WTC11 (cell line): ENCODE measurements around the gene PLEKHO2.

Experiments
- ESRRA ChIP-seq: sonication (generic); formaldehyde crosslinking; IDR thresholded peaks from 2 replicates; pipeline ENCODE4 v1.8.1; 2022; ENCODE audit warnings: mild to moderate bottlenecking, missing genetic modification reagents, borderline replicate concordance
- NFE2L1 ChIP-seq: sonication (generic); formaldehyde crosslinking; IDR thresholded peaks from 2 replicates; pipeline ENCODE4 v1.8.1; 2023; ENCODE audit warnings: missing genetic modification reagents
- NR2C2 ChIP-seq: sonication (generic); formaldehyde crosslinking; IDR thresholded peaks from 2 replicates; pipeline ENCODE4 v1.8.0; 2022; ENCODE audit warnings: mild to moderate bottlenecking, missing genetic modification reagents
- SP1 ChIP-seq: sonication (generic); formaldehyde crosslinking; conservative IDR thresholded peaks from 2 replicates; pipeline ENCODE4 v1.8.1; 2022; ENCODE audit warnings: missing genetic modification reagents
- ZNF138 ChIP-seq: sonication (generic); formaldehyde crosslinking; conservative IDR thresholded peaks from 2 replicates; pipeline ENCODE4 v1.8.1; 2022; ENCODE audit warnings: mild to moderate bottlenecking, moderate library complexity, missing genetic modification reagents
- TF ChIP-seq, protein P1 (sequence below): sonication (generic); formaldehyde crosslinking; IDR thresholded peaks from 2 replicates; pipeline ENCODE4 v1.8.0; 2022; ENCODE audit warnings: mild to moderate bottlenecking, missing genetic modification reagents
- TF ChIP-seq, protein P2 (sequence below): fragments of 200-600 bp; IDR thresholded peaks from 2 replicates; pipeline ENCODE4 v1.8.0; 2022; ENCODE audit warnings: antibody characterized with exemption
- TF ChIP-seq, protein P3 (sequence below): sonication (generic); formaldehyde crosslinking; conservative IDR thresholded peaks from 2 replicates; pipeline ENCODE4 v1.8.1; 2023; ENCODE audit warnings: mild to moderate bottlenecking, low read depth, missing genetic modification reagents, moderate library complexity
- TF ChIP-seq, protein P4 (sequence below): sonication (generic); formaldehyde crosslinking; IDR thresholded peaks from 2 replicates; pipeline ENCODE4 v1.8.0; 2022; ENCODE audit warnings: mild to moderate bottlenecking, missing genetic modification reagents

DNA sequence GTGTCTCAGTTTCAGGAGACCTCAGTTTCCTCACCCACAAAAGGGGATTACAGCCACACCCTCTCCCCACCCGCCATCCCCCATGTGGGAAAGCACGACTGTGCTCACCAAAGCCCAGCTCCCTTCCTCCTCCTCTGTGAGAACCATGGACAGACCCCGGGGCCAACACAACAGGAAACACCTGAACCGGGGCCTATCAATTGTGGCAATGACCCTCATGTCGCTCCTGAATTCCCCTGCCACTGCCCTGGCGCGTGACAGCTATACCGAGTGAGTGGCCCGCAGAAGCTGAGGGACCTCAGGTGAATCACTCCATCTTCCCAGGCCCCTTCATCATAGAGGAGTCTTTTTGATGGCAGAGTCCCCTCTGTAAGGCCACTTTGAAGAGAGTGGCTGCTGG is 28.6 kb downstream of the PLEKHO2 start:
- TF ChIP-seq ZNF138 (CRISPR knock-in tag) (no peak), ESRRA (CRISPR knock-in tag) (no peak), NFE2L1 (no peak), SP1 (CRISPR knock-in tag) (no peak), NR2C2 (no peak)
- TF ChIP-seq, protein P1, sequence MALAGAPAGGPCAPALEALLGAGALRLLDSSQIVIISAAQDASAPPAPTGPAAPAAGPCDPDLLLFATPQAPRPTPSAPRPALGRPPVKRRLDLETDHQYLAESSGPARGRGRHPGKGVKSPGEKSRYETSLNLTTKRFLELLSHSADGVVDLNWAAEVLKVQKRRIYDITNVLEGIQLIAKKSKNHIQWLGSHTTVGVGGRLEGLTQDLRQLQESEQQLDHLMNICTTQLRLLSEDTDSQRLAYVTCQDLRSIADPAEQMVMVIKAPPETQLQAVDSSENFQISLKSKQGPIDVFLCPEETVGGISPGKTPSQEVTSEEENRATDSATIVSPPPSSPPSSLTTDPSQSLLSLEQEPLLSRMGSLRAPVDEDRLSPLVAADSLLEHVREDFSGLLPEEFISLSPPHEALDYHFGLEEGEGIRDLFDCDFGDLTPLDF (CRISPR knock-in tag): no peak
- TF ChIP-seq, protein P2, sequence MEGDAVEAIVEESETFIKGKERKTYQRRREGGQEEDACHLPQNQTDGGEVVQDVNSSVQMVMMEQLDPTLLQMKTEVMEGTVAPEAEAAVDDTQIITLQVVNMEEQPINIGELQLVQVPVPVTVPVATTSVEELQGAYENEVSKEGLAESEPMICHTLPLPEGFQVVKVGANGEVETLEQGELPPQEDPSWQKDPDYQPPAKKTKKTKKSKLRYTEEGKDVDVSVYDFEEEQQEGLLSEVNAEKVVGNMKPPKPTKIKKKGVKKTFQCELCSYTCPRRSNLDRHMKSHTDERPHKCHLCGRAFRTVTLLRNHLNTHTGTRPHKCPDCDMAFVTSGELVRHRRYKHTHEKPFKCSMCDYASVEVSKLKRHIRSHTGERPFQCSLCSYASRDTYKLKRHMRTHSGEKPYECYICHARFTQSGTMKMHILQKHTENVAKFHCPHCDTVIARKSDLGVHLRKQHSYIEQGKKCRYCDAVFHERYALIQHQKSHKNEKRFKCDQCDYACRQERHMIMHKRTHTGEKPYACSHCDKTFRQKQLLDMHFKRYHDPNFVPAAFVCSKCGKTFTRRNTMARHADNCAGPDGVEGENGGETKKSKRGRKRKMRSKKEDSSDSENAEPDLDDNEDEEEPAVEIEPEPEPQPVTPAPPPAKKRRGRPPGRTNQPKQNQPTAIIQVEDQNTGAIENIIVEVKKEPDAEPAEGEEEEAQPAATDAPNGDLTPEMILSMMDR: no peak
- TF ChIP-seq, protein P3, sequence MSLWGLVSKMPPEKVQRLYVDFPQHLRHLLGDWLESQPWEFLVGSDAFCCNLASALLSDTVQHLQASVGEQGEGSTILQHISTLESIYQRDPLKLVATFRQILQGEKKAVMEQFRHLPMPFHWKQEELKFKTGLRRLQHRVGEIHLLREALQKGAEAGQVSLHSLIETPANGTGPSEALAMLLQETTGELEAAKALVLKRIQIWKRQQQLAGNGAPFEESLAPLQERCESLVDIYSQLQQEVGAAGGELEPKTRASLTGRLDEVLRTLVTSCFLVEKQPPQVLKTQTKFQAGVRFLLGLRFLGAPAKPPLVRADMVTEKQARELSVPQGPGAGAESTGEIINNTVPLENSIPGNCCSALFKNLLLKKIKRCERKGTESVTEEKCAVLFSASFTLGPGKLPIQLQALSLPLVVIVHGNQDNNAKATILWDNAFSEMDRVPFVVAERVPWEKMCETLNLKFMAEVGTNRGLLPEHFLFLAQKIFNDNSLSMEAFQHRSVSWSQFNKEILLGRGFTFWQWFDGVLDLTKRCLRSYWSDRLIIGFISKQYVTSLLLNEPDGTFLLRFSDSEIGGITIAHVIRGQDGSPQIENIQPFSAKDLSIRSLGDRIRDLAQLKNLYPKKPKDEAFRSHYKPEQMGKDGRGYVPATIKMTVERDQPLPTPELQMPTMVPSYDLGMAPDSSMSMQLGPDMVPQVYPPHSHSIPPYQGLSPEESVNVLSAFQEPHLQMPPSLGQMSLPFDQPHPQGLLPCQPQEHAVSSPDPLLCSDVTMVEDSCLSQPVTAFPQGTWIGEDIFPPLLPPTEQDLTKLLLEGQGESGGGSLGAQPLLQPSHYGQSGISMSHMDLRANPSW (CRISPR knock-in tag): no peak
- TF ChIP-seq, protein P4, sequence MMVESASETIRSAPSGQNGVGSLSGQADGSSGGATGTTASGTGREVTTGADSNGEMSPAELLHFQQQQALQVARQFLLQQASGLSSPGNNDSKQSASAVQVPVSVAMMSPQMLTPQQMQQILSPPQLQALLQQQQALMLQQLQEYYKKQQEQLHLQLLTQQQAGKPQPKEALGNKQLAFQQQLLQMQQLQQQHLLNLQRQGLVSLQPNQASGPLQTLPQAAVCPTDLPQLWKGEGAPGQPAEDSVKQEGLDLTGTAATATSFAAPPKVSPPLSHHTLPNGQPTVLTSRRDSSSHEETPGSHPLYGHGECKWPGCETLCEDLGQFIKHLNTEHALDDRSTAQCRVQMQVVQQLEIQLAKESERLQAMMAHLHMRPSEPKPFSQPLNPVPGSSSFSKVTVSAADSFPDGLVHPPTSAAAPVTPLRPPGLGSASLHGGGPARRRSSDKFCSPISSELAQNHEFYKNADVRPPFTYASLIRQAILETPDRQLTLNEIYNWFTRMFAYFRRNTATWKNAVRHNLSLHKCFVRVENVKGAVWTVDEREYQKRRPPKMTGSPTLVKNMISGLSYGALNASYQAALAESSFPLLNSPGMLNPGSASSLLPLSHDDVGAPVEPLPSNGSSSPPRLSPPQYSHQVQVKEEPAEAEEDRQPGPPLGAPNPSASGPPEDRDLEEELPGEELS: no peak
